Endothelial cell of umbilical vein (primary cell): ENCODE results near the gene PTPRK. TPM values are rescaled to one million over a fixed set of nuclear protein-coding genes. Genes with fewer than 3 reads are reported as not detected.

ENCODE experiments used
- BruUV-seq: library from RNA; stranded (reverse); fragments of 400-500 nt; replicated peaks from 2 replicates; lab custom pipeline; 2021; lab: Mats Ljungman, UMichigan
- CTCF ChIA-PET: fragments of 300-600, 350-600 bp; sonication (Branson Sonifier 250); formaldehyde crosslinking; loops from one replicate; lab custom pipeline; 2021; ENCODE audit warnings: antibody characterized with exemption, inconsistent platforms; lab: Charles Lee
- POLR2A ChIA-PET: fragments of 300-600, 350-600 bp; sonication (Branson Sonifier 250); formaldehyde crosslinking; loops from one replicate; lab custom pipeline; 2021; ENCODE audit warnings: antibody characterized with exemption, inconsistent platforms; lab: Charles Lee
- DNase-seq: peaks from one replicate; pipeline ENCODE4 v3.0.0-alpha.2; 2011; ENCODE audit warnings: low read depth, low spot score
- FAIRE-seq: peaks from 2 replicates; lab custom pipeline; 2011; peaks lifted over from hg19 to GRCh38; lab: Jason Lieb, UNC
- H2AFZ ChIP-seq: 2 replicates; pipeline ENCODE4 v1.6.0; 2012; ENCODE audit warnings: low read depth, low read length, control low read depth, inconsistent platforms
- H3K27ac ChIP-seq: 2 replicates; pipeline ENCODE4 v1.5.1; 2011; ENCODE audit warnings: low read depth, mild to moderate bottlenecking, control low read depth, low read length, moderate library complexity; ENCODE audit not compliant: insufficient read depth
- H3K27me3 ChIP-seq, 2 experiments: 2 replicates each; pipeline versions ENCODE4 v1.6.0 to v1.6.1; 2011; ENCODE audit warnings: low read length in 2 of 2, mixed read lengths in 1 of 2; ENCODE audit not compliant: control insufficient read depth in 2 of 2, insufficient read depth in 2 of 2
- H3K36me3 ChIP-seq, 2 experiments: 2 replicates in 1 of 2; 3 replicates in 1 of 2; pipeline ENCODE4 v1.5.1; 2011; ENCODE audit warnings: low read length in 2 of 2, mild to moderate bottlenecking in 1 of 2, moderate library complexity in 1 of 2; ENCODE audit not compliant: control insufficient read depth in 2 of 2, insufficient read depth in 2 of 2; ENCODE audit errors: extremely low read depth in 1 of 2
- H3K4me1 ChIP-seq: 3 replicates; pipeline ENCODE4 v1.5.1; 2011; ENCODE audit warnings: mild to moderate bottlenecking, low read length; ENCODE audit not compliant: control insufficient read depth, insufficient read depth; ENCODE audit errors: extremely low read depth
- H3K4me2 ChIP-seq: 2 replicates; pipeline ENCODE4 v1.6.1; 2011; ENCODE audit warnings: low read length, control low read depth, mixed read lengths; ENCODE audit not compliant: insufficient read depth
- H3K4me3 ChIP-seq, 3 experiments: fragments of 200-600 bp in 1 of 3; sonication (generic), shearing (Covaris generic) in 1 of 3; replicated peaks in 1 of 3; 2 replicates each; pipeline ENCODE4 v1.5.1; 2011 to 2016; ENCODE audit warnings: control low read depth in 3 of 3, low read length in 3 of 3, mild to moderate bottlenecking in 2 of 3, inconsistent platforms in 1 of 3, low read depth in 1 of 3, moderate library complexity in 1 of 3; ENCODE audit not compliant: insufficient read depth in 1 of 3
- H3K79me2 ChIP-seq: 2 replicates; pipeline ENCODE4 v1.6.0; 2012; ENCODE audit warnings: low read length, inconsistent platforms; ENCODE audit not compliant: control insufficient read depth, insufficient read depth
- H3K9ac ChIP-seq: replicated peaks from 2 replicates; pipeline ENCODE3; 2011; ENCODE audit warnings: low read length, control low read depth; ENCODE audit not compliant: insufficient read depth; ENCODE audit errors: extremely low read depth
- H3K9me1 ChIP-seq: replicated peaks from 3 replicates; pipeline ENCODE4 v1.6.0; 2011; ENCODE audit warnings: mild to moderate bottlenecking, low read length; ENCODE audit not compliant: control insufficient read depth, insufficient read depth; ENCODE audit errors: extremely low read depth
- H3K9me3 ChIP-seq: replicated peaks from 2 replicates; pipeline ENCODE4 v1.5.1; 2012; ENCODE audit warnings: low read length, inconsistent platforms; ENCODE audit not compliant: control insufficient read depth, insufficient read depth
- H4K20me1 ChIP-seq: replicated peaks from 2 replicates; pipeline ENCODE3; 2011; ENCODE audit warnings: mild to moderate bottlenecking, low read length; ENCODE audit not compliant: control insufficient read depth, insufficient read depth; ENCODE audit errors: extremely low read depth
- CTCF ChIP-seq, 2 donors: IDR thresholded peaks; 1 replicate in 1 of 2; 2 replicates in 1 of 2; pipeline ENCODE4 v1.5.1; 2011; ENCODE audit warnings: low read length in 2 of 2, mild to moderate bottlenecking in 2 of 2, moderate library complexity in 2 of 2, control low read depth in 1 of 2, inconsistent platforms in 1 of 2, low read depth in 1 of 2; ENCODE audit not compliant: insufficient read depth in 1 of 2; ENCODE audit errors: extremely low read depth in 1 of 2
- EZH2 ChIP-seq: IDR thresholded peaks from 2 replicates; pipeline ENCODE4 v1.6.1; 2012; ENCODE audit warnings: borderline replicate concordance, low read depth, mild to moderate bottlenecking, moderate library complexity, low read length, inconsistent platforms; ENCODE audit not compliant: severe bottlenecking
- FOS ChIP-seq: IDR thresholded peaks from 2 replicates; pipeline ENCODE4 v1.6.1; 2011; ENCODE audit warnings: mild to moderate bottlenecking, low read length, moderate library complexity, borderline replicate concordance; ENCODE audit not compliant: insufficient read depth
- GATA2 ChIP-seq: IDR thresholded peaks from 2 replicates; pipeline ENCODE4 v1.7.0; 2011; ENCODE audit warnings: low read depth, mild to moderate bottlenecking, moderate library complexity, mixed read lengths, low read length; ENCODE audit not compliant: insufficient read length, insufficient read depth
- JUN ChIP-seq: IDR thresholded peaks from 2 replicates; pipeline ENCODE4 v1.6.1; 2011; ENCODE audit warnings: borderline replicate concordance, low read depth; ENCODE audit not compliant: insufficient read length, insufficient read depth
- MAX ChIP-seq: IDR thresholded peaks from 2 replicates; pipeline ENCODE4 v1.6.1; 2011; ENCODE audit not compliant: insufficient read depth, insufficient read length
- MYC ChIP-seq: IDR thresholded peaks from one replicate; pipeline ENCODE4 v1.6.1; 2011; ENCODE audit warnings: mild to moderate bottlenecking, low read depth, low read length
- POLR2A ChIP-seq: IDR thresholded peaks from 2 replicates; pipeline ENCODE4 v1.6.1; 2012; ENCODE audit warnings: low read depth, mild to moderate bottlenecking, control low read depth, low read length
- POLR2AphosphoS5 ChIP-seq: IDR thresholded peaks from 2 replicates; pipeline ENCODE4 v1.6.1; 2012; ENCODE audit warnings: low read depth, mild to moderate bottlenecking, control low read depth, low read length, moderate library complexity; ENCODE audit not compliant: insufficient read depth
- dilution Hi-C: fragments of 300-500 bp; cut with MboI; formaldehyde crosslinking; loops from one replicate; pipeline ENCODE4 v1.15.0; 2019; ENCODE audit warnings: low sequenced_read_pairs; ENCODE audit not compliant: extremely low pct_ligation_motif_present
- intact Hi-C: fragments of 100-400 bp; cut with micrococcal nuclease; formaldehyde crosslinking; loops from one replicate; pipeline ENCODE4 v1.10.0; 2022
- polyA plus RNA-seq, 4 experiments: library from polyadenylated mRNA; depleted of rRNA in 3 of 4; stranded (reverse) in 3 of 4; unstranded in 1 of 4; fragments of >200 nt; gene quantifications; 2 replicates each; pipeline versions ENCODE4 v1.2.1 to v1.2.3, GENCODE V29; 2011 to 2012; ENCODE audit warnings: missing spikeins in 1 of 4
- total RNA-seq: library from RNA; stranded (reverse); gene quantifications from 2 replicates; pipeline ENCODE4 v1.2.3, GENCODE V29; 2021

PTPRK gene
- total and polyA plus RNA-seq, 2 donors (not counting 3 experiments of a cell fraction or from before 2014, with no cell fraction given): 15.2 to 74.0 TPM

DNA sequence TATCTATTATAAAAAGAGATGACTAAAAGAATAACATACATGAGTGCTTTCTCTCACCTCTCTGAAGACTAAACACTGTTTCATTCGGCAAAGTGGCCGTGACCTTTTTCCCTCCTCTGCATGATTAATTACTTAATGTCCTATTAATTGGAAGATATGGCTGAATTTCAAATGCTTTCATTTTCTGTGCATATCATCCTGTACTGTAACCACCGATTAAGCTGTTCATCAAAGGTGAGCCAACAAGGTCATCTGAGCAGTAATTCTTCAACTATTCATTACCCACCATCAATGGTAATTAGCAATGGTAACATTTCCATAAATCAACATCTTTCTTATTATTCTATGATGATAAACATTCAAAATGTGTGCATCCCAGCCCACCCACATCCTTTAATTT, 125.2 kb downstream of the PTPRK start:
- no peak for FAIRE-seq
- dilution Hi-C loops (no loop called here), intact Hi-C loops (no loop called here)
- no TSS peak for BruUV-seq
- TF ChIP-seq JUN: no peak
- TF ChIP-seq FOS: no peak
- no peak for TF ChIP-seq POLR2A
- TF ChIP-seq EZH2: no peak
- TF ChIP-seq GATA2: no peak
- no peak for TF ChIP-seq MAX
- no peak for TF ChIP-seq CTCF (IDR thresholded peaks at IDR 0.05; ENCODE audit: extremely low read depth in 1 of 2, insufficient read depth in 1 of 2, low read depth in 1 of 2, low read length in 2 of 2)
- no peak for TF ChIP-seq MYC
- no peak for TF ChIP-seq POLR2AphosphoS5
- Histone ChIP-seq H3K4me2 (no peak overlapping the region), H2AFZ (no peak overlapping the region), H3K4me3 (no peak overlapping the region), H3K27me3 (no peaks in the 10 kb centered on the region), H4K20me1 (no peaks in the 10 kb centered on the region), H3K9me1 (no peaks in the 10 kb centered on the region), H3K27ac (no peak overlapping the region), H3K4me1 (no peaks in the 10 kb centered on the region), H3K9me3 (no peaks in the 10 kb centered on the region), H3K79me2 (peaks cover 11% of the 10 kb centered on the region), H3K36me3 (no peaks in the 10 kb centered on the region), H3K9ac (no peak overlapping the region)
- DNase-seq: no peak
- ChIA-PET POLR2A (no interaction called here), CTCF (no interaction called here)
